ENCODE data around the gene TRAF3IP3.

TRAF3IP3 gene

GRCh38 chr1:209749670-209750323, 6.1 kb upstream of the TRAF3IP3 start:
- H3K4me3 ChIP-seq (replicated peaks; ENCODE audit: low read depth, low read length): no peak overlapping the region
- DNase-seq (ENCODE audit: extremely low read depth, low read depth): no peak
- TF ChIP-seq CTCF (IDR thresholded peaks at IDR 0.05; ENCODE audit: low read depth, low read length, missing control alignments): no peak

- DNase-seq (ENCODE audit: extremely low read depth, low read depth): no peak
- no peak for TF ChIP-seq CTCF (IDR thresholded peaks at IDR 0.05; ENCODE audit: low read depth, low read length, missing control alignments)
- no peak overlapping the region for H3K4me3 ChIP-seq (replicated peaks; ENCODE audit: low read depth, low read length)
Measured at GRCh38 chr1:209751627-209752231, 4.1 kb upstream of the TRAF3IP3 start.

GRCh38 chr1:209752890-209753289, 3.0 kb upstream of the TRAF3IP3 start:
- no peak overlapping the region for H3K4me3 ChIP-seq (replicated peaks; ENCODE audit: low read depth, low read length)
- DNase-seq (ENCODE audit: extremely low read depth, low read depth): no peak
- no peak for TF ChIP-seq CTCF (IDR thresholded peaks at IDR 0.05; ENCODE audit: low read depth, low read length, missing control alignments)

GRCh38 chr1:209755256-209755655, 597 bp upstream of the TRAF3IP3 start:
- no peak for DNase-seq (ENCODE audit: extremely low read depth, low read depth)
- H3K4me3 ChIP-seq (replicated peaks; ENCODE audit: low read depth, low read length): no peak overlapping the region
- no peak for TF ChIP-seq CTCF (IDR thresholded peaks at IDR 0.05; ENCODE audit: low read depth, low read length, missing control alignments)

GRCh38 chr1:209756615-209757445, 977 bp downstream of the TRAF3IP3 start:
- DNase-seq (ENCODE audit: extremely low read depth, low read depth): no peak
- no peak for TF ChIP-seq CTCF (IDR thresholded peaks at IDR 0.05; ENCODE audit: low read depth, low read length, missing control alignments)

GRCh38 chr1:209758400-209758799, 2.5 kb downstream of the TRAF3IP3 start:
- H3K4me3 ChIP-seq (replicated peaks; ENCODE audit: low read depth, low read length): no peak overlapping the region
- no peak for DNase-seq (ENCODE audit: extremely low read depth, low read depth)
- TF ChIP-seq CTCF (IDR thresholded peaks at IDR 0.05; ENCODE audit: low read depth, low read length, missing control alignments): no peak

More at GRCh38 chr1:209756615-209757445, 977 bp downstream of the TRAF3IP3 start:
- H3K4me3 ChIP-seq (replicated peaks; ENCODE audit: low read depth, low read length): no peak overlapping the region

Measured in HFF-Myc (cell line).